CD4-positive, alpha-beta memory T cell (primary cell): ENCODE measurements around the gene RNASEH2B. TPM values are rescaled to one million over a fixed set of nuclear protein-coding genes. Genes with fewer than 3 reads are reported as not detected.
A peak's percentile ranks its signal among the peaks of the same experiment; 100 is the strongest.

ENCODE experiments used
- CTCF ChIA-PET: fragments of 350-600 bp; sonication (Branson Sonifier 250); formaldehyde crosslinking; loops from one replicate; lab custom pipeline; 2021; ENCODE audit warnings: inconsistent platforms; ENCODE audit not compliant: partially characterized antibody; lab: Charles Lee
- POLR2A ChIA-PET: fragments of 350-600 bp; sonication (Branson Sonifier 250); formaldehyde crosslinking; loops from one replicate; lab custom pipeline; 2021; ENCODE audit not compliant: partially characterized antibody; lab: Charles Lee
- DNase-seq, 5 donors: peaks; one replicate each; pipeline versions ENCODE4 v3.0.0 to v3.0.0-alpha.2; 2020 to 2022; ENCODE audit warnings: mixed read lengths in 1 of 5
- H3K27ac ChIP-seq: one replicate; pipeline ENCODE4 v1.7.0; 2013; ENCODE audit warnings: low read depth, low read length
- H3K27me3 ChIP-seq: 2 replicates; pipeline ENCODE4 v1.7.0; 2013; ENCODE audit warnings: mild to moderate bottlenecking, low read length, moderate library complexity; ENCODE audit not compliant: insufficient read depth
- H3K36me3 ChIP-seq: 2 replicates; pipeline ENCODE4 v1.7.0; 2013; ENCODE audit warnings: mild to moderate bottlenecking, low read length, moderate library complexity; ENCODE audit not compliant: insufficient read depth
- H3K4me1 ChIP-seq: 2 replicates; pipeline ENCODE4 v1.7.0; 2013; ENCODE audit warnings: mild to moderate bottlenecking, low read length, moderate library complexity; ENCODE audit not compliant: insufficient read depth
- H3K4me3 ChIP-seq, 2 donors: one replicate each; pipeline ENCODE4 v1.7.0; 2013; ENCODE audit warnings: low read length in 2 of 2, mild to moderate bottlenecking in 1 of 2
- H3K9me3 ChIP-seq, 2 donors: one replicate each; pipeline ENCODE4 v1.7.0; 2013; ENCODE audit warnings: low read length in 2 of 2, control low read depth in 1 of 2; ENCODE audit not compliant: control insufficient read depth in 1 of 2
- H3K27ac Mint-ChIP-seq, 7 donors: one replicate each; pipeline ENCODE4 v1.8.0; 2020 to 2021; ENCODE audit warnings: mixed read lengths in 7 of 7, mild to moderate bottlenecking in 6 of 7, inconsistent platforms in 3 of 7, moderate library complexity in 3 of 7
- H3K27me3 Mint-ChIP-seq, 2 donors: one replicate each; pipeline ENCODE4 v1.8.0; 2020 to 2021; ENCODE audit warnings: mixed read lengths in 2 of 2
- H3K36me3 Mint-ChIP-seq, 2 donors: one replicate each; pipeline ENCODE4 v1.8.0; 2020 to 2021; ENCODE audit warnings: mixed read lengths in 2 of 2, inconsistent platforms in 1 of 2, mild to moderate bottlenecking in 1 of 2
- H3K4me1 Mint-ChIP-seq, 4 donors: one replicate each; pipeline ENCODE4 v1.8.0; 2020 to 2021; ENCODE audit warnings: mixed read lengths in 4 of 4, mild to moderate bottlenecking in 1 of 4
- H3K4me3 Mint-ChIP-seq, 8 donors: one replicate each; pipeline ENCODE4 v1.8.0; 2020 to 2021; ENCODE audit warnings: mixed read lengths in 8 of 8, mild to moderate bottlenecking in 7 of 8, moderate library complexity in 6 of 8, inconsistent platforms in 3 of 8
- H3K9me3 Mint-ChIP-seq, 8 donors: one replicate each; pipeline ENCODE4 v1.8.0; 2020 to 2021; ENCODE audit warnings: mixed read lengths in 8 of 8, mild to moderate bottlenecking in 5 of 8, inconsistent platforms in 3 of 8, moderate library complexity in 1 of 8
- intact Hi-C: fragments of 100-400 bp; cut with micrococcal nuclease; formaldehyde crosslinking; loops from one replicate; pipeline ENCODE4 v1.15.1; 2023
- polyA plus RNA-seq, 2 donors: library from polyadenylated mRNA; unstranded; fragments of 300-500 nt; fragmentation: Illumina TruSeq; gene quantifications; one replicate each; pipeline ENCODE4 v1.2.3, GENCODE V29; 2021
- total RNA-seq, 2 experiments: library from RNA; stranded (reverse); gene quantifications; one replicate each; pipeline ENCODE4 v1.2.3, GENCODE V29; 2021

The RNASEH2B gene
- total and polyA plus RNA-seq, 4 experiments from 2014 or later: 88.9 to 133 (median 103) TPM

GRCh38 chr13:50999641-51000040 lies 90.0 kb downstream of the RNASEH2B start:
- intact Hi-C loops: no loop called here
- H3K4me1 Mint-ChIP-seq: no peaks in the 10 kb centered on the region
- H3K9me3 ChIP-seq: no peaks in the 10 kb centered on the region
- no peaks in the 10 kb centered on the region for H3K4me1 ChIP-seq
- H3K27me3 Mint-ChIP-seq: peaks cover 2 to 19% of the 10 kb centered on the region in 2 donors
- CTCF ChIA-PET: no interaction called here
- H3K27ac Mint-ChIP-seq: no peak overlapping the region
- H3K36me3 ChIP-seq: no peaks in the 10 kb centered on the region
- POLR2A ChIA-PET: no interaction called here
- no peaks in the 10 kb centered on the region for H3K27me3 ChIP-seq
- no peaks in the 10 kb centered on the region for H3K9me3 Mint-ChIP-seq
- H3K4me3 ChIP-seq: no peak overlapping the region
- H3K27ac ChIP-seq: no peak overlapping the region
- no peak for DNase-seq
- no peak overlapping the region for H3K4me3 Mint-ChIP-seq
- H3K36me3 Mint-ChIP-seq: peaks cover 0 to 4% of the 10 kb centered on the region in 2 donors

GRCh38 chr13:51000061-51000460 lies 90.5 kb downstream of the RNASEH2B start:
- no peak overlapping the region for H3K4me3 Mint-ChIP-seq
- ChIA-PET CTCF (no interaction called here), POLR2A (no interaction called here)
- H3K4me1 Mint-ChIP-seq: no peaks in the 10 kb centered on the region
- H3K27me3 Mint-ChIP-seq: peaks cover 3 to 19% of the 10 kb centered on the region in 2 donors
- intact Hi-C loops: no loop called here
- H3K27ac Mint-ChIP-seq: no peak overlapping the region
- no peak for DNase-seq
- H3K36me3 Mint-ChIP-seq: peaks cover 0 to 4% of the 10 kb centered on the region in 2 donors
- no peaks in the 10 kb centered on the region for H3K9me3 Mint-ChIP-seq
- no peaks in the 10 kb centered on the region for H3K36me3 ChIP-seq
- no peaks in the 10 kb centered on the region for H3K4me1 ChIP-seq
- H3K27ac ChIP-seq: no peak overlapping the region
- H3K27me3 ChIP-seq: peaks cover 3% of the 10 kb centered on the region
- no peaks in the 10 kb centered on the region for H3K9me3 ChIP-seq
- H3K4me3 ChIP-seq: no peak overlapping the region

- peaks cover 5% of the 10 kb centered on the region for H3K27me3 ChIP-seq
- peaks cover 0 to 4% of the 10 kb centered on the region in 2 donors for H3K36me3 Mint-ChIP-seq
- ChIA-PET POLR2A (no interaction called here), CTCF (no interaction called here)
- no peak overlapping the region for H3K27ac ChIP-seq
- H3K4me3 Mint-ChIP-seq: no peak overlapping the region
- no peaks in the 10 kb centered on the region for H3K4me1 Mint-ChIP-seq
- H3K27me3 Mint-ChIP-seq: peaks cover 6 to 19% of the 10 kb centered on the region in 2 donors
- H3K9me3 Mint-ChIP-seq: no peaks in the 10 kb centered on the region
- no peak overlapping the region for H3K27ac Mint-ChIP-seq
- DNase-seq: no peak
- intact Hi-C loops: no loop called here
- no peak overlapping the region for H3K4me3 ChIP-seq
- no peaks in the 10 kb centered on the region for H3K36me3 ChIP-seq
- H3K4me1 ChIP-seq: no peaks in the 10 kb centered on the region
- no peaks in the 10 kb centered on the region for H3K9me3 ChIP-seq
Observed at GRCh38 chr13:51000571-51001260, 91.1 kb downstream of the RNASEH2B start.

- Mint-ChIP-seq H3K9me3 (no peaks in the 10 kb centered on the region), H3K4me1 (no peaks in the 10 kb centered on the region), H3K27me3 (peaks cover 6 to 19% of the 10 kb centered on the region in 2 donors), H3K27ac (no peak overlapping the region), H3K36me3 (peaks cover 0 to 4% of the 10 kb centered on the region in 2 donors), H3K4me3 (no peak overlapping the region)
- peaks cover 5% of the 10 kb centered on the region for H3K27me3 ChIP-seq
- no peak overlapping the region for H3K4me3 ChIP-seq
- intact Hi-C loops: no loop called here
- H3K27ac ChIP-seq: no peak overlapping the region
- no peaks in the 10 kb centered on the region for H3K36me3 ChIP-seq
- POLR2A ChIA-PET: no interaction called here
- CTCF ChIA-PET: no interaction called here
- no peaks in the 10 kb centered on the region for H3K9me3 ChIP-seq
- H3K4me1 ChIP-seq: no peaks in the 10 kb centered on the region
- DNase-seq: no peak
Observed at GRCh38 chr13:51001335-51001734, 91.7 kb downstream of the RNASEH2B start.

- Mint-ChIP-seq H3K27ac (no peak overlapping the region), H3K9me3 (peaks cover 0 to 1% (median 0%) of the 10 kb centered on the region in 8 donors), H3K4me3 (no peak overlapping the region), H3K27me3 (peaks cover 6 to 19% of the 10 kb centered on the region in 2 donors), H3K36me3 (peaks cover 0 to 3% of the 10 kb centered on the region in 2 donors), H3K4me1 (no peaks in the 10 kb centered on the region)
- ChIA-PET CTCF (no interaction called here), POLR2A (no interaction called here)
- H3K9me3 ChIP-seq: no peaks in the 10 kb centered on the region
- peaks cover 5% of the 10 kb centered on the region for H3K27me3 ChIP-seq
- intact Hi-C loops: no loop called here
- H3K27ac ChIP-seq: no peak overlapping the region
- DNase-seq: no peak
- no peaks in the 10 kb centered on the region for H3K36me3 ChIP-seq
- no peaks in the 10 kb centered on the region for H3K4me1 ChIP-seq
- H3K4me3 ChIP-seq: no peak overlapping the region
Observed at GRCh38 chr13:51002736-51003135, 93.1 kb downstream of the RNASEH2B start.

GRCh38 chr13:51003642-51004041 lies 94.1 kb downstream of the RNASEH2B start:
- H3K9me3 Mint-ChIP-seq: peaks cover 0 to 1% (median 0%) of the 10 kb centered on the region in 8 donors
- Histone ChIP-seq H3K9me3 (no peaks in the 10 kb centered on the region), H3K27me3 (peaks cover 5% of the 10 kb centered on the region), H3K4me3 (no peak overlapping the region), H3K36me3 (no peaks in the 10 kb centered on the region), H3K4me1 (no peaks in the 10 kb centered on the region), H3K27ac (no peak overlapping the region)
- POLR2A ChIA-PET: no interaction called here
- H3K27me3 Mint-ChIP-seq: peaks cover 6 to 19% of the 10 kb centered on the region in 2 donors
- DNase-seq: no peak
- H3K4me3 Mint-ChIP-seq: no peak overlapping the region
- no peaks in the 10 kb centered on the region for H3K36me3 Mint-ChIP-seq
- intact Hi-C loops: no loop called here
- H3K27ac Mint-ChIP-seq: no peak overlapping the region
- H3K4me1 Mint-ChIP-seq: no peaks in the 10 kb centered on the region
- CTCF ChIA-PET: no interaction called here

GRCh38 chr13:51004111-51004865 lies 94.7 kb downstream of the RNASEH2B start:
- Histone ChIP-seq H3K4me1 (no peaks in the 10 kb centered on the region), H3K36me3 (no peaks in the 10 kb centered on the region), H3K27ac (no peak overlapping the region), H3K9me3 (no peaks in the 10 kb centered on the region), H3K4me3 (no peak overlapping the region), H3K27me3 (peaks cover 5% of the 10 kb centered on the region)
- H3K4me3 Mint-ChIP-seq: no peak overlapping the region
- H3K36me3 Mint-ChIP-seq: no peaks in the 10 kb centered on the region
- DNase-seq: no peak
- H3K27ac Mint-ChIP-seq: peak overlapping the region in 1 of 7 donors; percentile 49
- peaks cover 6 to 19% of the 10 kb centered on the region in 2 donors for H3K27me3 Mint-ChIP-seq
- CTCF ChIA-PET: no interaction called here
- POLR2A ChIA-PET: no interaction called here
- H3K4me1 Mint-ChIP-seq: no peaks in the 10 kb centered on the region
- peaks cover 0 to 1% (median 0%) of the 10 kb centered on the region in 8 donors for H3K9me3 Mint-ChIP-seq
- intact Hi-C loops: no loop called here
